PFSK-1 (cell line): ENCODE results near the gene STC2.

ENCODE experiments used
- FOXP2 ChIP-seq: optimal IDR thresholded peaks from 2 replicates; pipeline ENCODE3; 2011; ENCODE audit warnings: borderline replicate concordance, control low read depth, inconsistent platforms; ENCODE audit not compliant: insufficient read depth; ENCODE audit errors: extremely low read length, extremely low read depth
- POLR2AphosphoS5 ChIP-seq: IDR thresholded peaks from 2 replicates; pipeline ENCODE4 v1.6.1; 2012; ENCODE audit warnings: low read depth, mild to moderate bottlenecking, control low read depth, low read length, moderate library complexity
- SIN3A ChIP-seq: IDR thresholded peaks from 2 replicates; pipeline ENCODE4 v1.6.1; 2012; ENCODE audit warnings: mild to moderate bottlenecking, low read length, moderate library complexity, borderline replicate concordance; ENCODE audit not compliant: insufficient read depth
- TAF1 ChIP-seq: IDR thresholded peaks from 2 replicates; pipeline ENCODE4 v1.6.1; 2012; ENCODE audit warnings: low read length, control low read depth, borderline replicate concordance; ENCODE audit not compliant: insufficient read depth
- TF ChIP-seq, protein P1 (sequence below), 2 experiments: IDR thresholded peaks; 2 replicates each; pipeline versions ENCODE4 v1.6.1 to v1.8.0; 2011 to 2012; ENCODE audit warnings: low read depth in 2 of 2, low read length in 2 of 2, control low read depth in 1 of 2, inconsistent platforms in 1 of 2, mild to moderate bottlenecking in 1 of 2, moderate library complexity in 1 of 2; ENCODE audit not compliant: insufficient read depth in 1 of 2

- TF ChIP-seq POLR2AphosphoS5 (no peak), TAF1 (no peak), SIN3A (no peak), FOXP2 (no peak)
- TF ChIP-seq, protein P1, sequence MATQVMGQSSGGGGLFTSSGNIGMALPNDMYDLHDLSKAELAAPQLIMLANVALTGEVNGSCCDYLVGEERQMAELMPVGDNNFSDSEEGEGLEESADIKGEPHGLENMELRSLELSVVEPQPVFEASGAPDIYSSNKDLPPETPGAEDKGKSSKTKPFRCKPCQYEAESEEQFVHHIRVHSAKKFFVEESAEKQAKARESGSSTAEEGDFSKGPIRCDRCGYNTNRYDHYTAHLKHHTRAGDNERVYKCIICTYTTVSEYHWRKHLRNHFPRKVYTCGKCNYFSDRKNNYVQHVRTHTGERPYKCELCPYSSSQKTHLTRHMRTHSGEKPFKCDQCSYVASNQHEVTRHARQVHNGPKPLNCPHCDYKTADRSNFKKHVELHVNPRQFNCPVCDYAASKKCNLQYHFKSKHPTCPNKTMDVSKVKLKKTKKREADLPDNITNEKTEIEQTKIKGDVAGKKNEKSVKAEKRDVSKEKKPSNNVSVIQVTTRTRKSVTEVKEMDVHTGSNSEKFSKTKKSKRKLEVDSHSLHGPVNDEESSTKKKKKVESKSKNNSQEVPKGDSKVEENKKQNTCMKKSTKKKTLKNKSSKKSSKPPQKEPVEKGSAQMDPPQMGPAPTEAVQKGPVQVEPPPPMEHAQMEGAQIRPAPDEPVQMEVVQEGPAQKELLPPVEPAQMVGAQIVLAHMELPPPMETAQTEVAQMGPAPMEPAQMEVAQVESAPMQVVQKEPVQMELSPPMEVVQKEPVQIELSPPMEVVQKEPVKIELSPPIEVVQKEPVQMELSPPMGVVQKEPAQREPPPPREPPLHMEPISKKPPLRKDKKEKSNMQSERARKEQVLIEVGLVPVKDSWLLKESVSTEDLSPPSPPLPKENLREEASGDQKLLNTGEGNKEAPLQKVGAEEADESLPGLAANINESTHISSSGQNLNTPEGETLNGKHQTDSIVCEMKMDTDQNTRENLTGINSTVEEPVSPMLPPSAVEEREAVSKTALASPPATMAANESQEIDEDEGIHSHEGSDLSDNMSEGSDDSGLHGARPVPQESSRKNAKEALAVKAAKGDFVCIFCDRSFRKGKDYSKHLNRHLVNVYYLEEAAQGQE (IDR thresholded peaks at IDR 0.05; ENCODE audit: insufficient read depth in 1 of 2, low read depth in 2 of 2, low read length in 2 of 2): no peak
Observed at GRCh38 chr5:173352366-173353349, 24.4 kb upstream of the STC2 start.
